Hepatocyte (in vitro differentiated cells): Measurements from ENCODE around the gene DLG2.

ENCODE experiments used
- CTCF ChIP-seq: fragments of 200-600 bp; sonication (generic); IDR thresholded peaks from 2 replicates; pipeline ENCODE4 v1.5.1; 2016; ENCODE audit warnings: antibody characterized with exemption, mild to moderate bottlenecking; ENCODE audit not compliant: poor library complexity
- EZH2 ChIP-seq: fragments of 200-600 bp; sonication (generic); IDR thresholded peaks from 2 replicates; pipeline ENCODE4 v1.6.1; 2016; ENCODE audit warnings: antibody characterized with exemption, mild to moderate bottlenecking, borderline replicate concordance

- TF ChIP-seq CTCF (no peak), EZH2 (no peak)
Measured at GRCh38 chr11:83685730-83686129, 1941.4 kb downstream of the DLG2 start.
